Cardiac muscle cell (in vitro differentiated cells and primary cell): ENCODE results near the gene RIMS3. TPM values are rescaled to one million over a fixed set of nuclear protein-coding genes. Genes with fewer than 3 reads are reported as not detected.

Experiments
- DNase-seq, 2 donors: peaks; one replicate each; pipeline versions ENCODE4 v3.0.0 to v3.0.0-alpha.2; 2010 to 2017; ENCODE audit warnings: low read depth in 1 of 2, low spot score in 1 of 2
- H3K27ac ChIP-seq: fragments of 200-600 bp; sonication (generic); 2 replicates; pipeline ENCODE4 v1.5.1; 2016
- H3K27me3 ChIP-seq: fragments of 200-600 bp; sonication (generic); 2 replicates; pipeline ENCODE4 v1.6.0; 2016; ENCODE audit warnings: control low read depth
- H3K36me3 ChIP-seq: fragments of 200-600 bp; sonication (generic); 2 replicates; pipeline ENCODE4 v1.5.1; 2016; ENCODE audit warnings: control low read depth
- H3K4me1 ChIP-seq: fragments of 200-600 bp; sonication (generic); 2 replicates; pipeline ENCODE4 v1.8.1; 2017; ENCODE audit warnings: low read depth, mild to moderate bottlenecking, mixed run types
- H3K4me3 ChIP-seq: fragments of 200-600 bp; sonication (generic); 2 replicates; pipeline ENCODE4 v1.5.1; 2016; ENCODE audit warnings: mild to moderate bottlenecking
- H3K9me3 ChIP-seq: fragments of 200-600 bp; sonication (generic); 2 replicates; pipeline ENCODE4 v1.5.1; 2017; ENCODE audit warnings: low read depth, mild to moderate bottlenecking, control low read depth
- polyA plus RNA-seq: library from polyadenylated mRNA; unstranded; fragments of >200 nt; fragmentation: Nextera tagmentation; extraction: Ambion mirVana; gene quantifications from 2 replicates; pipeline ENCODE4 v1.2.1, GENCODE V29; 2016
- total RNA-seq: library from RNA; depleted of rRNA; stranded (reverse); fragments of >200 nt; gene quantifications from 2 replicates; pipeline ENCODE4 v1.2.3, GENCODE V29; 2016
- TF ChIP-seq, protein P1 (sequence below): IDR thresholded peaks from 2 replicates; pipeline ENCODE4 v1.5.1; 2012; ENCODE audit warnings: low read depth, mild to moderate bottlenecking, low read length

RIMS3 gene
- total and polyA plus RNA-seq, 2 experiments from 2014 or later, result 29.7 to 39.3 TPM

DNA sequence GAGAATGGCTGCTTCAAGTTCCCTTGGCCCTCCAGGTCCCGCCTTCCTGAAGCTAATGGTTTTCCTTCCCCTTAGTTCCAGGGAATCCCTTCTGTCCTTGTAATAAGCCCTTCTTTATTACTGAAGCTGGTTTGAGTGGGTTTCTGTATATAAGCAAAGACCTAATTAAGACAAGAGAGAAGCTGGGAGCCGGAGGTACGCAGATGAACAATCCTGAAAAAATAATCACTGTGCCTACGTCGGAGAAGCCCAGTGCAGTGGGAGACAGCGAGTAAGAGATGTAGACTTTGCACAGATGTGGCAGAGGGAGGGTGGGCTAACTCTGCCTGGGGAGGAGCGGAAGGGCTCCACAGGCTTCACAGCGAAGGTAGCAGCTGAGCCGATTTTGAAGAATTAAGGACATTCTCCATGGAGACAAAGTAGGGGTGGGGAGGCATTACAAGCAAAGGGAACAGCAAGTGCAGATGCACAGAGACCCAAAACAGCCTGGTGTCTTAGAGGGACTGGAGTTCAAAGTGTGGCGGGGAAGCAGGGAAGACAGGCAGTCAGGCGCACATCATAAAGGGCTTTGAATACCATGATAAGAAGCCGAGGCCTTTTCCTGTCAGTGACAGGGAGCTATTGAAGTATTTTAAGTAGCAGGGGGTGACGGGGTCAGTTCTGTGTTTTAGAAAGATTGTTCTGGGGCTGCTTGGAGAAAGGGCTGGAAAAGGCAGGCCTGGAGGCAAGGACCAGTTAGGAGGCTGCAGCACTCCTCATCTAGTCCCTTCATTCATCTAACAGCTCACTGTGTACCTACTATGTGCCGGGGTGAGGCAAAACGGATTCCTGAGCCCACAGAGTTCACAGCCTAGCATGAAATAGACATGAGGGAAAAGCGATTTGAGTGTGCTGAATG is 6.5 kb downstream of the RIMS3 start:
- Histone ChIP-seq H3K27ac (peak overlapping the region; percentile 97), H3K36me3 (no peaks in the 10 kb centered on the region), H3K9me3 (no peaks in the 10 kb centered on the region), H3K4me3 (no peak overlapping the region), H3K27me3 (no peaks in the 10 kb centered on the region), H3K4me1 (peaks cover 64% of the 10 kb centered on the region)
- TF ChIP-seq, protein P1, sequence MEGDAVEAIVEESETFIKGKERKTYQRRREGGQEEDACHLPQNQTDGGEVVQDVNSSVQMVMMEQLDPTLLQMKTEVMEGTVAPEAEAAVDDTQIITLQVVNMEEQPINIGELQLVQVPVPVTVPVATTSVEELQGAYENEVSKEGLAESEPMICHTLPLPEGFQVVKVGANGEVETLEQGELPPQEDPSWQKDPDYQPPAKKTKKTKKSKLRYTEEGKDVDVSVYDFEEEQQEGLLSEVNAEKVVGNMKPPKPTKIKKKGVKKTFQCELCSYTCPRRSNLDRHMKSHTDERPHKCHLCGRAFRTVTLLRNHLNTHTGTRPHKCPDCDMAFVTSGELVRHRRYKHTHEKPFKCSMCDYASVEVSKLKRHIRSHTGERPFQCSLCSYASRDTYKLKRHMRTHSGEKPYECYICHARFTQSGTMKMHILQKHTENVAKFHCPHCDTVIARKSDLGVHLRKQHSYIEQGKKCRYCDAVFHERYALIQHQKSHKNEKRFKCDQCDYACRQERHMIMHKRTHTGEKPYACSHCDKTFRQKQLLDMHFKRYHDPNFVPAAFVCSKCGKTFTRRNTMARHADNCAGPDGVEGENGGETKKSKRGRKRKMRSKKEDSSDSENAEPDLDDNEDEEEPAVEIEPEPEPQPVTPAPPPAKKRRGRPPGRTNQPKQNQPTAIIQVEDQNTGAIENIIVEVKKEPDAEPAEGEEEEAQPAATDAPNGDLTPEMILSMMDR, result no peak
- DNase-seq, result peak in 1 of 2 donors; percentile 85

DNA sequence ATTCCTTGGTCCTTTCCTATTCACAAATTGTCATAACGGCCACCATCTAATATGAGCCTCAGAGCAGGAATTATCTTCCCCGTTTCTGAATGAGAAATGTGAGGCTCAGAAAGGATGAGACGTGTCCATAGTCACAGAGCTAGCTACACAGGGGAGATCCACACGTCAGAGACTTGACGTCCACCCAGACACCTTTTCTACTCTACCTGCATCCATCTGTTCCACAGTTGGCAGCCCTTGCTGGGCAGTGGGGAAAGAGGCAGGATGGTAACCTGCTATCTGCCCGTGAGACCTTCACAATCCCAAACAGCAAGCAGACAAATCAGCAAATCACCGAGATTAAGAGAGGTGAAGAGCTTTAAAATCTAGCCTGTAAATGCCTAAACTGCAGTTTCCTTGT is 8.4 kb downstream of the RIMS3 start:
- Histone ChIP-seq H3K9me3 (no peaks in the 10 kb centered on the region), H3K27ac (no peak overlapping the region), H3K27me3 (no peaks in the 10 kb centered on the region), H3K4me3 (no peak overlapping the region), H3K36me3 (no peaks in the 10 kb centered on the region), H3K4me1 (peaks cover 47% of the 10 kb centered on the region)
- DNase-seq, result no peak
- TF ChIP-seq, protein P1, result no peak

DNA sequence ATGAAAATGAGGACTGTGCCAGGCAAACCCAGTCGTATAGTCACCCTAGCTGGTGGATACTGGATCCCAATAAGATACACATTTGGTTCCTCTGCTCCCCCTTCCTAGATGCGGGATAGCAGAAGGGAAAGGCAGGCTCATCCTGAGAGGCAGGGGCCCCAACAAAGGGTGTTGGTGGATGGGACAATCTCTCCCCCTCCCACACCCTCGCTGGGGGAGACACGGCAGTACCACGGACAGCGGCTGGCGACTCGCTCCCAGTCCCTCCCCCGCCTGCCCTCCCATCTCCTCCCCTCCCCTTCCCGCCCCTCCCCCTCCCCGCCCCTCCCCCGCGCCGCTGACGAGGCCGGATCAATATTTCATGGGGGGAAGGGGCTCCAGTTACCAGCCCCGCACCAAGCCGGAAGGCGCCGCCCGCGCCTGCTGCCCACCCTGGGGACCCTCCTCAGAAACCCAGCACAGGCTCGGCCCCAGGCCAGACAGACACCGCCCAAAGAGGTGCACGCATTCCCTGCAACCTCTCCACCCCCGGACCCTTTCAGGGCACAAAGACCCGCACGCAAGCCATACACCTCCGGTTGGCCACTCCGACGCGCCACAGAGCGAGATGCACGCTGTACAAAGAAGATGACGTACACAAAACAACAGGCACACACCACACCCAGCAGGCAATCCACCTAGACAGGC is 11.5 kb downstream of the RIMS3 start:
- TF ChIP-seq, protein P1, result no peak
- Histone ChIP-seq H3K4me1 (peaks cover 32% of the 10 kb centered on the region), H3K36me3 (no peaks in the 10 kb centered on the region), H3K27me3 (no peaks in the 10 kb centered on the region), H3K4me3 (no peak overlapping the region), H3K9me3 (no peaks in the 10 kb centered on the region), H3K27ac (no peak overlapping the region)
- DNase-seq, result peak; percentile 17 to 74

DNA sequence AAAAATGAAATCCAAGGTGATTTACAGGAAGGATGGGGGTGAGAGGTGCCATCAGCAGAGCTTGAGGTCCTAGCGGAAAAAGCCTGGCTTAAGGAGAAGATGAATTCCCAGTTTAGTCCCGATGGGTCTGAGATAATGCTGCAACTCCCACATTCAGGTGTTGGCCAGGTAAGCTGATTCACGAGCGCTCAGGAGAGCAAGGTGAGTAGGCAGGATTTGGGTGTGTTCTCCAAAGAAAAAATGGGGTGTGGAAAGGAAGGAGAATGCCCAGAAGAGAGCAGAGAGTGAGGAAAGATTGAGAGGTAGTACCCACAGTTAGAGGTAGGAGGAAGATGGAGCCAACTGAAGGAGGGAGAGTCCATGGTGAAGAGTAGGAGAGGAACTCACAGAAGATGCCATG is 12.5 kb downstream of the RIMS3 start:
- H3K36me3 ChIP-seq, result no peaks in the 10 kb centered on the region
- no peak overlapping the region for H3K4me3 ChIP-seq
- H3K27me3 ChIP-seq, result no peaks in the 10 kb centered on the region
- H3K9me3 ChIP-seq, result no peaks in the 10 kb centered on the region
- DNase-seq, result no peak
- H3K4me1 ChIP-seq, result peaks cover 22% of the 10 kb centered on the region
- H3K27ac ChIP-seq, result no peak overlapping the region
- TF ChIP-seq, protein P1, result no peak

DNA sequence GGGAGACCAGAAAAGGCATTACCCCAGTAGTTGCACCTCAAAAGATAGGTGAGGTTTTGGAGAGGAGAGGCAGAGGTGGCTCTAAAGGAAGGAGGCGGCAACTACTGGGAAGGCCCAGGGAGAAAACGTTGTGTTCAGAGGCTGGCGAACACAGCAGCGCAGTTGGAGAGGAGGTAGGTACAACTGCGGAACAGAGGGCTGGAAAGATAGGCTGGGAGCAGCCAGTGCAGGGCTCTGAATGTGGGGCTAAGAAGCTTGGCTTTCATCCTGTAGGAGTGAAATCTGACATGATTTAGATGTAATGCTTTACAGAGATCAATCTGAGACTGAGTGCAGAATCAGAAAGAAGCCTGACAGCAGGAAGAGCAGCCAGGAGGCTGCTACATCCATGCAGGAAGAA is 13.0 kb downstream of the RIMS3 start:
- DNase-seq, result no peak
- TF ChIP-seq, protein P1, result no peak
- peaks cover 17% of the 10 kb centered on the region for H3K4me1 ChIP-seq
- no peaks in the 10 kb centered on the region for H3K27me3 ChIP-seq
- no peak overlapping the region for H3K4me3 ChIP-seq
- no peak overlapping the region for H3K27ac ChIP-seq
- H3K36me3 ChIP-seq, result no peaks in the 10 kb centered on the region
- no peaks in the 10 kb centered on the region for H3K9me3 ChIP-seq
